CD4-positive, CD25-positive, alpha-beta regulatory T cell (primary cell): ENCODE measurements around the gene SRL. TPM values are rescaled to one million over a fixed set of nuclear protein-coding genes. Genes with fewer than 3 reads are reported as not detected.
"Not testable (repeated sequence)": the region's sequence is repeated elsewhere in the genome, so short reads cannot be mapped to it uniquely, and the experiment has no call there.

Experiments
- ATAC-seq, 2 donors: fragments of 150-1000 bp; cut with Tn5 transposase; one replicate each; pipeline ENCODE4 v1.10.0; 2021; ENCODE audit warnings: low read depth in 2 of 2, moderate number of reproducible peaks in 2 of 2, moderate library complexity in 1 of 2
- DNase-seq, 3 donors: peaks; one replicate each; pipeline versions ENCODE4 v3.0.0 to v3.0.0-alpha.2; 2012 to 2022; ENCODE audit warnings: mixed read lengths in 1 of 3
- H3K27ac ChIP-seq: one replicate; pipeline ENCODE4 v1.7.0; 2013; ENCODE audit warnings: mild to moderate bottlenecking, low read length; ENCODE audit not compliant: insufficient read depth, poor library complexity, severe bottlenecking
- H3K27me3 ChIP-seq: one replicate; pipeline ENCODE4 v1.7.0; 2013; ENCODE audit warnings: low read length; ENCODE audit not compliant: control insufficient read depth, insufficient read depth
- H3K36me3 ChIP-seq: one replicate; pipeline ENCODE4 v1.7.0; 2013; ENCODE audit warnings: mild to moderate bottlenecking, low read length, moderate library complexity; ENCODE audit not compliant: control insufficient read depth, insufficient read depth
- H3K4me1 ChIP-seq: 2 replicates; pipeline ENCODE4 v1.7.0; 2013; ENCODE audit warnings: mild to moderate bottlenecking, low read length; ENCODE audit not compliant: insufficient read depth, control insufficient read depth, poor library complexity, severe bottlenecking
- H3K4me3 ChIP-seq: one replicate; pipeline ENCODE4 v1.7.0; 2013; ENCODE audit warnings: low read depth, mild to moderate bottlenecking, low read length, moderate library complexity
- H3K9me3 ChIP-seq, 2 experiments: 1 replicate in 1 of 2; 2 replicates in 1 of 2; pipeline ENCODE4 v1.7.0; 2013; ENCODE audit warnings: low read length in 2 of 2, mild to moderate bottlenecking in 1 of 2, moderate library complexity in 1 of 2; ENCODE audit not compliant: control insufficient read depth in 2 of 2
- H3K27ac Mint-ChIP-seq, 3 donors: one replicate each; pipeline ENCODE4 v1.8.0; 2020 to 2022; ENCODE audit warnings: mild to moderate bottlenecking in 3 of 3, mixed read lengths in 3 of 3, moderate library complexity in 2 of 3
- H3K27me3 Mint-ChIP-seq: one replicate; pipeline ENCODE4 v1.8.0; 2022; ENCODE audit warnings: mild to moderate bottlenecking, mixed read lengths
- H3K36me3 Mint-ChIP-seq: one replicate; pipeline ENCODE4 v1.8.0; 2020; ENCODE audit warnings: mixed read lengths
- H3K4me1 Mint-ChIP-seq, 4 donors: one replicate each; pipeline ENCODE4 v1.8.0; 2020 to 2022; ENCODE audit warnings: mixed read lengths in 4 of 4, mild to moderate bottlenecking in 1 of 4
- H3K4me3 Mint-ChIP-seq, 4 donors: one replicate each; pipeline ENCODE4 v1.8.0; 2020 to 2022; ENCODE audit warnings: mild to moderate bottlenecking in 4 of 4, mixed read lengths in 4 of 4, moderate library complexity in 3 of 4
- H3K9me3 Mint-ChIP-seq, 7 donors: one replicate each; pipeline ENCODE4 v1.8.0; 2020 to 2022; ENCODE audit warnings: mixed read lengths in 7 of 7, mild to moderate bottlenecking in 3 of 7, moderate library complexity in 2 of 7
- polyA plus RNA-seq, 4 donors: library from polyadenylated mRNA; unstranded; fragments of 300-500 nt; fragmentation: Illumina TruSeq; gene quantifications; one replicate each; pipeline ENCODE4 v1.2.3, GENCODE V29; 2021
- total RNA-seq: library from RNA; stranded (reverse); gene quantifications from one replicate; pipeline ENCODE4 v1.2.3, GENCODE V29; 2022

The SRL gene
- total and polyA plus RNA-seq, 5 donors from 2014 or later, result not detected

DNA sequence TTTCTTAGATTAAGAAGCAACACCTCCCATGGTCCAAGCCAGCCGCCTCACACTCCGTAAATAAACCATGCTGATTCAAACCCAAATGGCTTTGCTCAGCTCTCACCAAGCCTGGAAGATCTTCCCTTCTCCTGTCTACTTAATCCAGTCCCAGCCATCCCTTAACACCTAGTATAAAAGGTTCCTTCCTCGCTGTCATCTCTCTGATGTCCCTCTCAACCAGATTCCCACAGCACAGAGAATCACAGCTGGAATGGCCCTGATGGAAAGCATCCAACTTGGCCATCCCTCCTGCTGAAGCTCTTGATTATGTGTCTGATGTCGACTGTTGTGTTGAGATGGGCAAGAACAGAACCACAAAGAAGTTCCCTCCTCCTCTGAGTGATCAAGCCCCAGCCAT is 75.1 kb downstream of the SRL start:
- no peak overlapping the region for H3K4me3 ChIP-seq
- DNase-seq (no peak), ATAC-seq (no peak)
- Mint-ChIP-seq H3K27ac (no peak overlapping the region), H3K27me3 (no peaks in the 10 kb centered on the region), H3K4me1 (peaks cover 0 to 2% (median 0%) of the 10 kb centered on the region in 4 donors), H3K36me3 (no peaks in the 10 kb centered on the region), H3K4me3 (peak overlapping the region in 1 of 4 donors; percentile 57), H3K9me3 (no peaks in the 10 kb centered on the region)
- H3K27me3 ChIP-seq, result no peaks in the 10 kb centered on the region
- H3K4me1 ChIP-seq, result no peaks in the 10 kb centered on the region
- no peak overlapping the region for H3K27ac ChIP-seq
- H3K9me3 ChIP-seq, result no peaks in the 10 kb centered on the region
- no peaks in the 10 kb centered on the region for H3K36me3 ChIP-seq

GRCh38 chr16:4160658-4161430 is 81.0 kb downstream of the SRL start:
- peaks cover 0 to 7% (median 0%) of the 10 kb centered on the region in 4 donors for H3K4me1 Mint-ChIP-seq
- Histone ChIP-seq H3K4me1 (no peaks in the 10 kb centered on the region), H3K36me3 (no peaks in the 10 kb centered on the region), H3K9me3 (no peaks in the 10 kb centered on the region), H3K27me3 (no peaks in the 10 kb centered on the region), H3K27ac (no peak overlapping the region), H3K4me3 (no peak overlapping the region)
- H3K27me3 Mint-ChIP-seq, result no peaks in the 10 kb centered on the region
- peak overlapping the region in 1 of 4 donors; percentile 5 for H3K4me3 Mint-ChIP-seq
- H3K27ac Mint-ChIP-seq, result peak overlapping the region in 1 of 3 donors; percentile 39
- H3K9me3 Mint-ChIP-seq, result no peaks in the 10 kb centered on the region
- DNase-seq (no peak), ATAC-seq (peak in 1 of 2 donors; percentile 28)
- no peaks in the 10 kb centered on the region for H3K36me3 Mint-ChIP-seq

DNA sequence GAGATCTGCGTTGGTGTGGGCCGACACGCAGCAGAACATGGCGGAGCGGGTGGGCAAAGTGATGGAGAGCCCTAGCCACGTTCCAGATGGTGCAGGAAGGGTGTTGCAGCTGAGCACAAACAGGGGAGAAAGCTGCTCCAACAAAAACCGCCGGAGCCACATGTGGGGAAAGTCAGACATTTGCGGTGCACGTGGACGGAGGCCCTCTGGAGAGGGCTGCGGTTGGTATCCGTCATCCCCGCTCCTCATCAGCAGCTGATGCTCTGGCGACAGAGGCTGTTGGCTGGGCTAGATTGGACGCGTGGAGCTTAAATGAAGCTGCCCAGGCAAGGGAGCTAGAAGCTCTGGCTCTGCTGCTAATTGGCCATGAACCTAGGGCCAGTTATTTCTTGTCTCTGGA is 82.2 kb downstream of the SRL start:
- no peak overlapping the region for H3K27ac ChIP-seq
- no peaks in the 10 kb centered on the region for H3K36me3 ChIP-seq
- no peak for ATAC-seq
- H3K4me3 Mint-ChIP-seq, result no peak overlapping the region
- no peaks in the 10 kb centered on the region for H3K9me3 Mint-ChIP-seq
- H3K4me1 ChIP-seq, result no peaks in the 10 kb centered on the region
- H3K36me3 Mint-ChIP-seq, result no peaks in the 10 kb centered on the region
- no peaks in the 10 kb centered on the region for H3K9me3 ChIP-seq
- H3K27ac Mint-ChIP-seq, result no peak overlapping the region
- peaks cover 0 to 7% (median 0%) of the 10 kb centered on the region in 4 donors for H3K4me1 Mint-ChIP-seq
- no peak overlapping the region for H3K4me3 ChIP-seq
- no peak for DNase-seq
- no peaks in the 10 kb centered on the region for H3K27me3 Mint-ChIP-seq
- no peaks in the 10 kb centered on the region for H3K27me3 ChIP-seq

DNA sequence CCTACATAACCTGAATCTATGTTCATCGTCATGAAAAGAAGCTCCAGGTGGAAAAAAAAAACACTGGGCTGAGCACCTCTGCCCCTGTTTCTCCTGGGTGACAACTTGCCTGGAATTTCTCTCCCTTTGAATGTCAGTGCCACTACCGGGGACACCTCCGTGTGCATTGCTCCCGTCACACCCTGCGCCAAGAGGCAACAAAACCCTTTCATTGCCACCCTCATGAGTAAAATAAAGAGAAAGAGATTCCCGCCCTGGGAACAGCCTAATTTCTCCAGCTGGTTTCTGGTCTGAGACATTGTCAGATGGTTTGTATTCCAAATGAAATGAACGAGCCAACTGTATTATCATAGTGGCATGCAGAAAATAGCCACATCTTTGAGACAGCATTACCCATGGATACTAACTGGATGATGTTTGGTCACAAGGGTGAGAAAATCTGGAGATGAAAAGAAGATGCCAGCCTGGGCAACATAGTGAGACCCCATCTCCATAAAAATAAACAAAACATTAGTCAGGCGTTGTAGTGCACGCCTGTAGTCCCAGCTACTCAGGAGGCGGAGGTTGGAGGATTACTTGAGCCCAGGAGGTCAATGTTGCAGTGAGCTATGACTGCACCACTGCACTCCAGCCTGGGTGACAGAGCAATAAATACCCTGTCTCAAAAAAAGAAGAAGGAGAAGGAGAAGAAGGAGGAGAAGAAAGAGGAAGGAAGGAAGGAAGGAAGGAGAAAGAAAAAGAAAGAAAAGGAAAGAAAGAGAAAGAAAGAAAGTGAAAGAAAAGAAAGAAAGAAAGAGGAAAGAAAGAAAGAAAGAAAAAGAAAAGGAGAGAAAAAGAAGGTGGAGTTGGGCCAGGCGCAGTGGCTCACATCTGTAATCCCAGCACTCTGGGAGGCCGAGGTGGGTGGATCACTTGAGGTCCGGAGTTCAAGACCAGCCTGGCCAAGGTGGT is 83.5 kb downstream of the SRL start:
- no peaks in the 10 kb centered on the region for H3K36me3 ChIP-seq
- Mint-ChIP-seq H3K36me3 (no peaks in the 10 kb centered on the region), H3K4me1 (peaks cover 0 to 7% (median 0%) of the 10 kb centered on the region in 4 donors), H3K27me3 (no peaks in the 10 kb centered on the region), H3K4me3 (no peak overlapping the region), H3K27ac (no peak overlapping the region), H3K9me3 (peaks cover 0 to under 1% (median 0%) of the 10 kb centered on the region in 7 donors)
- ATAC-seq (no peak), DNase-seq (no peak)
- H3K4me3 ChIP-seq, result no peak overlapping the region
- H3K27ac ChIP-seq, result no peak overlapping the region
- no peaks in the 10 kb centered on the region for H3K4me1 ChIP-seq
- H3K27me3 ChIP-seq, result no peaks in the 10 kb centered on the region
- H3K9me3 ChIP-seq, result no peaks in the 10 kb centered on the region

- Mint-ChIP-seq H3K9me3 (peaks cover 0 to 2% (median 0%) of the 10 kb centered on the region in 7 donors), H3K4me3 (no peak overlapping the region), H3K27ac (no peak overlapping the region), H3K36me3 (no peaks in the 10 kb centered on the region), H3K27me3 (peaks cover 5% of the 10 kb centered on the region), H3K4me1 (peaks cover 0 to 7% (median 0%) of the 10 kb centered on the region in 4 donors)
- no peak overlapping the region for H3K4me3 ChIP-seq
- no peaks in the 10 kb centered on the region for H3K27me3 ChIP-seq
- H3K9me3 ChIP-seq, result no peaks in the 10 kb centered on the region
- no peaks in the 10 kb centered on the region for H3K4me1 ChIP-seq
- H3K36me3 ChIP-seq, result no peaks in the 10 kb centered on the region
- H3K27ac ChIP-seq, result no peak overlapping the region
- DNase-seq, result no peak
- no peak for ATAC-seq
Measured at GRCh38 chr16:4157376-4157825, 84.5 kb downstream of the SRL start.

GRCh38 chr16:4156503-4156902 is 85.4 kb downstream of the SRL start:
- not testable (repeated sequence) for H3K36me3 ChIP-seq, H3K27me3 ChIP-seq, H3K4me1 ChIP-seq, H3K4me1 Mint-ChIP-seq, H3K4me3 ChIP-seq, H3K36me3 Mint-ChIP-seq, ATAC-seq, H3K27me3 Mint-ChIP-seq, DNase-seq, H3K4me3 Mint-ChIP-seq, H3K27ac ChIP-seq, H3K9me3 ChIP-seq, H3K27ac Mint-ChIP-seq, H3K9me3 Mint-ChIP-seq

DNA sequence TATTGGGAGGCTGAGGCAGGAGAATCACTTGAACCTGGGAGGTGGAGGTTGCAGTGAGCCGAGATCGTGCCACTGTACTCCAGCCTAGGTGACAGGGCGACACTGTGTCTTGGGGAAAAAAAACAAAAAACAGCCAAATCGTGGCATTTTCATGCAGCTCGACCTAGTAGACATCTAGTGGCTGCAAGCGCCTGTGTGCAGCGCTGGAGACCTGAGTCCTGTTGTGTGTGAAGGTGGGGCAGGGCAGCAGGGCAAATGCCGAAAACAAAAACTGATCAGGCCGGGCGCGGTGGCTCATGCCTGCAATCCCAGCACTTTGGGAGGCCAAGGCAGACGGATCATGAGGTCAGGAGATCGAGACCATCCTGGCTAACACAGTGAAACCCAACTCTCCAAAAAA is 88.5 kb downstream of the SRL start:
- H3K9me3 Mint-ChIP-seq, H3K9me3 ChIP-seq: not testable (repeated sequence)

More for the DNA sequence above, 88.5 kb downstream of the SRL start:
- H3K36me3 ChIP-seq, H3K36me3 Mint-ChIP-seq, H3K4me3 Mint-ChIP-seq, H3K4me3 ChIP-seq, H3K27me3 ChIP-seq, ATAC-seq, H3K27ac ChIP-seq, H3K27ac Mint-ChIP-seq, H3K4me1 ChIP-seq, H3K4me1 Mint-ChIP-seq, DNase-seq: not testable (repeated sequence)
- H3K27me3 Mint-ChIP-seq, result peaks cover 12% of the 10 kb centered on the region
